Osteoblast (primary cell): ENCODE measurements around the gene GP9. TPM values are rescaled to one million over a fixed set of nuclear protein-coding genes. Genes with fewer than 3 reads are reported as not detected.
A peak's percentile ranks its signal among the peaks of the same experiment; 100 is the strongest.

Source experiments
- DNase-seq: peaks from one replicate; pipeline ENCODE4 v3.0.0; 2011; ENCODE audit warnings: low spot score, mixed read lengths; ENCODE audit not compliant: insufficient read length; ENCODE audit errors: missing footprints
- H2AFZ ChIP-seq: 2 replicates; pipeline ENCODE4 v1.6.0; 2011; ENCODE audit warnings: mild to moderate bottlenecking, low read length
- H3K27ac ChIP-seq: 2 replicates; pipeline ENCODE4 v1.5.1; 2011; ENCODE audit warnings: mild to moderate bottlenecking, low read depth, low read length, moderate library complexity
- H3K27me3 ChIP-seq: 2 replicates; pipeline ENCODE4 v1.6.0; 2012; ENCODE audit warnings: mild to moderate bottlenecking, control low read depth, inconsistent platforms, low read length, moderate library complexity; ENCODE audit not compliant: insufficient read depth
- H3K36me3 ChIP-seq: 2 replicates; pipeline ENCODE4 v1.5.1; 2011; ENCODE audit warnings: mild to moderate bottlenecking, low read length, control low read depth, moderate library complexity; ENCODE audit not compliant: insufficient read depth
- H3K4me1 ChIP-seq: 2 replicates; pipeline ENCODE4 v1.5.1; 2011; ENCODE audit warnings: mild to moderate bottlenecking, low read length, control low read depth, moderate library complexity; ENCODE audit not compliant: insufficient read depth
- H3K4me2 ChIP-seq: 2 replicates; pipeline ENCODE4 v1.6.0; 2011; ENCODE audit warnings: mild to moderate bottlenecking, low read length; ENCODE audit not compliant: insufficient read depth
- H3K4me3 ChIP-seq: fragments of 200-600 bp; sonication (generic); 3 replicates; pipeline ENCODE4 v1.5.1; 2012; ENCODE audit warnings: mild to moderate bottlenecking, low read length, inconsistent platforms; ENCODE audit not compliant: insufficient read depth
- H3K79me2 ChIP-seq: 2 replicates; pipeline ENCODE4 v1.6.0; 2012; ENCODE audit warnings: mild to moderate bottlenecking, low read length, control low read depth, inconsistent platforms; ENCODE audit not compliant: insufficient read depth
- H3K9me3 ChIP-seq: 2 replicates; pipeline ENCODE4 v1.5.1; 2011; ENCODE audit warnings: low read depth, low read length, control low read depth
- H4K20me1 ChIP-seq: 2 replicates; pipeline ENCODE4 v1.6.0; 2012; ENCODE audit warnings: mild to moderate bottlenecking, low read length, control low read depth; ENCODE audit not compliant: insufficient read depth
- CTCF ChIP-seq: IDR thresholded peaks from 2 replicates; pipeline ENCODE4 v1.5.1; 2011; ENCODE audit warnings: mild to moderate bottlenecking, low read depth, low read length, moderate library complexity; ENCODE audit errors: extremely low read depth
- total RNA-seq: library from RNA; depleted of rRNA; stranded (reverse); fragments of >200 nt; gene quantifications from 2 replicates; pipeline ENCODE4 v1.2.3, GENCODE V29; 2012

GP9 gene
- total RNA-seq, 1 donor = not detected

GRCh38 chr3:129050556-129051295 lies 9.9 kb upstream of the GP9 start:
- H2AFZ ChIP-seq = no peak overlapping the region
- DNase-seq = no peak
- no peak overlapping the region for H3K4me2 ChIP-seq
- no peak for TF ChIP-seq CTCF
- H3K36me3 ChIP-seq = no peaks in the 10 kb centered on the region
- H3K4me1 ChIP-seq = no peaks in the 10 kb centered on the region
- H3K27ac ChIP-seq = no peak overlapping the region
- no peaks in the 10 kb centered on the region for H3K9me3 ChIP-seq
- no peak overlapping the region for H3K4me3 ChIP-seq
- no peaks in the 10 kb centered on the region for H3K79me2 ChIP-seq
- H4K20me1 ChIP-seq = no peaks in the 10 kb centered on the region
- peaks cover 4% of the 10 kb centered on the region for H3K27me3 ChIP-seq

DNA sequence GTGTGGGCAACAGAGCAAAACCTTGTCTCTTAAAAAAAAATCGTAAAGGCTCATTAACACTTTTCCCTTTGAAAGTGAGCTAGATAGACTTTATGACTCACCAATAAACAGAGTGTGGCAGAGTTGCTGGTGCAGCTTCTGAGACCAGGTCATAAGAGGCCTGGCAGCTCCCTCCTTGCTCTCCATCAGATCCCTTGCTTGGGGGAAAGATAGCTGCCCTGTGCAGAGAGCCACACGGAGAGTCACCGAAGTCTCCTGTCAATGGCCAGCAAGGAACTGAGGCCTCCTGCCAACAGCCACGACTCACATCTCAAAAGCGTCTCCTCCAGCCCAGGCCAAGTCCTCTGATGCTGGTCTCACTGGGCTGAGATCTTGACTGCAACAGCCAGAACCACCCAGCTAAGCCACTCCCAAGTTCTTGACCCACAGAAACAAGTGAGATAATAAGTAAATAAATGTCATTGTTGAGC lies 8.7 kb upstream of the GP9 start:
- Histone ChIP-seq H3K27me3 (peaks cover 2% of the 10 kb centered on the region), H3K9me3 (no peaks in the 10 kb centered on the region), H3K4me2 (no peak overlapping the region), H3K36me3 (no peaks in the 10 kb centered on the region), H3K27ac (no peak overlapping the region), H4K20me1 (no peaks in the 10 kb centered on the region), H2AFZ (no peak overlapping the region), H3K79me2 (no peaks in the 10 kb centered on the region), H3K4me3 (no peak overlapping the region), H3K4me1 (no peaks in the 10 kb centered on the region)
- TF ChIP-seq CTCF = no peak
- peak; percentile 80 for DNase-seq

DNA sequence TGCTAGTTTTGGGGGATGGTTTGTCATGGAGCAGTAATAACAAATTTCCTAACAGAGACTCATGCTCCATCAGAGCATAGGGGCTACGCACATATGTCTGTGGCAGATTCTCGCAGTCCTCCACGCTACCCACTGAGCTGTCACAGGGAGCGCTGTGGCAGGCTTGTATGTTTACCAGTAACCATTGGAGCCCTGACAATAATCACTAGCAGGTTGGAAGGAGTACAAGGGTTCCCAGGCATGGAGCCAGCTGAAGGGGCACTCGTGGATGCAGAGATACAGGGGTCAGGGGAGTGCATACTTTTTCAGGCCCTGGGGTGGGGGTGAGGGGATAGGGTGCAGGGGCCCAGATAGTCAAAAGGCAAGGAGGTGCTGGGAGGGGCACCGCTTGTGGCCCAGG lies 7.9 kb upstream of the GP9 start:
- Histone ChIP-seq H4K20me1 (no peaks in the 10 kb centered on the region), H3K9me3 (no peaks in the 10 kb centered on the region), H3K36me3 (no peaks in the 10 kb centered on the region), H3K4me3 (no peak overlapping the region), H3K27me3 (peaks cover 2% of the 10 kb centered on the region), H3K79me2 (no peaks in the 10 kb centered on the region), H2AFZ (no peak overlapping the region), H3K4me1 (no peaks in the 10 kb centered on the region), H3K27ac (no peak overlapping the region), H3K4me2 (no peak overlapping the region)
- no peak for TF ChIP-seq CTCF
- peak; percentile 73 for DNase-seq

DNA sequence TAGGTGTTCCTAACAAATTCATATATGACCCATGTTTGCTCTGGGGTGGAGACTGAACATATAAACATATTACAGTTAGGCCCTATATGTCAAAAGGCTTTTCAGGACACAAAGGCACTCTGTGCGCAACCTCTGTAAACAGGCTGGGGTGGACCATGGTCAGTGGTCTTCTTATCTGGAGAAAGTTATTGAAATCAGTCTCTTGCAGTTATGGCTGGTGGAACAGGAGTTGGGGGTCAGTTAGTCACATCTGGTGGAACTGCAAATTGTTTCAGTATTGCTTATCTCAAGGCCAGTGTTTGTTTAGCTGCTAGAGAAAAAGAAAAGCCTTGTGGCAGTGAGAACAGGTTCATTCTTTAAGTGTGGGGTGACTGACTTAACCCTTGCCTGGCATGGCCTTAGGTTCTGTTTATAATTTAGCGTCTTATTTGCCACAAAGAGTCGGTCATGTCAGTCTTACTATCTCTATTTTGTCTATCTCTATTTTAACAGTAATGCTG lies 5.9 kb upstream of the GP9 start:
- H3K4me1 ChIP-seq = no peaks in the 10 kb centered on the region
- H3K4me3 ChIP-seq = no peak overlapping the region
- no peak overlapping the region for H2AFZ ChIP-seq
- no peak overlapping the region for H3K27ac ChIP-seq
- DNase-seq = no peak
- H3K27me3 ChIP-seq = peaks cover 5% of the 10 kb centered on the region
- no peaks in the 10 kb centered on the region for H4K20me1 ChIP-seq
- H3K36me3 ChIP-seq = no peaks in the 10 kb centered on the region
- H3K4me2 ChIP-seq = no peak overlapping the region
- H3K79me2 ChIP-seq = no peaks in the 10 kb centered on the region
- TF ChIP-seq CTCF = no peak
- no peaks in the 10 kb centered on the region for H3K9me3 ChIP-seq
